Body of pancreas (tissue), 4 donors: ENCODE measurements around the gene OST4.

Source experiments
- POLR2A ChIP-seq, 3 donors: fragments of 450-650 bp; IDR thresholded peaks; one replicate each; pipeline ENCODE4 v1.6.1; 2016; ENCODE audit warnings: antibody characterized with exemption in 3 of 3, mild to moderate bottlenecking in 2 of 3
- TF ChIP-seq, protein P1 (sequence below), 7 experiments: fragments of 450-650 bp in 4 of 7; fragments of 200-600 bp in 3 of 7; sonication (generic) in 3 of 7; IDR thresholded peaks; one replicate each; pipeline ENCODE4 v1.5.1; 2016 to 2019; ENCODE audit warnings: antibody characterized with exemption in 7 of 7

DNA sequence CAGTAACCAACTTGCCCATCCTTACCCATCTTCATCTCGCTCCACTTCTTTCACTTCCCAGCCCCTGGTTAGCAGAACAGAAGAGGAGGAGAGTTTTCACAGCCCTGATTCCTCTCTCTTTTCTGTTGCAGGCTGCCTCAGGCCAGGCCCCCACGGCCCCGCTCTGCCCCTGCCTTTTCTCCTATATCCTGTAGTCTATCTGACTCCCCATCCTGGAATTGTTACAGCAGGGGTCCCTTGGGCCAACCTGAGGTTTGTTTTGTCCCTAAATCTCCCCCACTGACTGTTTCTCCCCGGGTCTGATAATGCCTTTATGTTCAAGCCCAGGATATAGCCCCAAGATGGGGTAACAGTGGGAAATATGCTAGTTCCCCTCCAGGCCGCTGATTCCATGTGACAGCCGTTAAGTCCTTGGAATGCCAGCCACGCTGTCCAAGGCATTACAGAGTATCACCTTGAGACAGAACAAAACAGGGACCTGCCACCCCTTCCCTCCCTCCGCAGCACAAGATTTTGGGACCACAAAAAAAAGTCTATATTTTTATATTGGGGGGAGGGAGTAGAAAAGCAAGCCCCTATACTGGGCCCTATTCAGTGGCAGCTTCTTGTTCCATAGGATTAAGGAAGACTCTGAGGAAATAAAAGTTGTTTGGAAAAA, 1.4 kb downstream of the OST4 start:
- TF ChIP-seq, protein P1, sequence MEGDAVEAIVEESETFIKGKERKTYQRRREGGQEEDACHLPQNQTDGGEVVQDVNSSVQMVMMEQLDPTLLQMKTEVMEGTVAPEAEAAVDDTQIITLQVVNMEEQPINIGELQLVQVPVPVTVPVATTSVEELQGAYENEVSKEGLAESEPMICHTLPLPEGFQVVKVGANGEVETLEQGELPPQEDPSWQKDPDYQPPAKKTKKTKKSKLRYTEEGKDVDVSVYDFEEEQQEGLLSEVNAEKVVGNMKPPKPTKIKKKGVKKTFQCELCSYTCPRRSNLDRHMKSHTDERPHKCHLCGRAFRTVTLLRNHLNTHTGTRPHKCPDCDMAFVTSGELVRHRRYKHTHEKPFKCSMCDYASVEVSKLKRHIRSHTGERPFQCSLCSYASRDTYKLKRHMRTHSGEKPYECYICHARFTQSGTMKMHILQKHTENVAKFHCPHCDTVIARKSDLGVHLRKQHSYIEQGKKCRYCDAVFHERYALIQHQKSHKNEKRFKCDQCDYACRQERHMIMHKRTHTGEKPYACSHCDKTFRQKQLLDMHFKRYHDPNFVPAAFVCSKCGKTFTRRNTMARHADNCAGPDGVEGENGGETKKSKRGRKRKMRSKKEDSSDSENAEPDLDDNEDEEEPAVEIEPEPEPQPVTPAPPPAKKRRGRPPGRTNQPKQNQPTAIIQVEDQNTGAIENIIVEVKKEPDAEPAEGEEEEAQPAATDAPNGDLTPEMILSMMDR (IDR thresholded peaks at IDR 0.05): no peak
- TF ChIP-seq POLR2A (IDR thresholded peaks at IDR 0.05): no peak
